HG02884 (cell line): ENCODE data around the gene FGG.

Experiments
- ATAC-seq: cut with Tn5 transposase; IDR thresholded peaks from one replicate; pipeline ENCODE4 v1.9.1; 2021; ENCODE audit warnings: mild to moderate bottlenecking, moderate library complexity; ENCODE audit not compliant: unreplicated experiment

Gene FGG

DNA sequence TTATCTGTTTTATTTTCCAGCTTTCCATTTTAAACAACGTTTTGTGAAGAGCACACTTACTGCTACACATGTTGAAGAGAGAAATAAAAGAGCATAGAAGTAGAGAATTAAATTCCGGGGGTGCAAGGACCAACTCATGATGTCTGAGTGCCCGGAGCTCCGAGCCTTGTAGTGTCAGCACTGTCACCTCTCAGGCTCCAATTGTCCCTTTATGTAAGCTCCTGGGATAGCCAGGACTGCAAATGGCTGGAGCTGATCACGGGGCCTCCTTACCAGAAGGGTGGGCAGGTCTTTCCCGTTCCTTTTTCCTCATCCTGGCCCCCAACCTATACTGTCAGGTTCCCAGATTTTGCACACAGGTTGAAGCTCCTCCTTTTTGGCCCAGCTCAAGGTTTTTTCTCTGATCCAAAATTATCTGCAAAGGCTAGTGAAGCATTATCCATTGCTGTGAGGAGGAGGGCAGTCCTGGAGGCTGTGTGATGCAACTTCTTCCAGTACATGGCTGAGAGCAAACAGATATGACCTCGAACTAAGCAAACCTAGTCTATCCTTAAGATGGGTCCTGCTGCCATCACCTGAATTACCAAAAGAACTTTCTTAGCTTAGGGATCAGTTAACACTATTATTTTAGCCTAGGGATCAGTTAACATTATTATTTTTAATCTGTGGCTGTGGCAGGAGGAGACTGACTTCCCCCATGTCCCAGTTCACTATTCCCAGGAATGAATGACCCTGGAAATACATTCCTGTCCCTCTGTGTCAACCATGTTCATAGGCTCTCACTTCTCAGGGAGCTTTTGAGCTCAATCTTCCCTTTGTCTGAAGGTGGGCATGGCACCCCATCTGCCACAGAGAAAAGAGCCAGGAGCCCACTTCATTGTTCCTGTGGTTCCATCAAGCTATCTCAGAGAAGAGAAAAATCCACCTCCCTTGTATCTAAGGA is at the start of gene FGG:
Gene FGG (minus strand): TSS at position 185 of the 943 bp plus-strand sequence. CDS start 47 bp downstream, at position 138.
- ATAC-seq, result no peak

DNA sequence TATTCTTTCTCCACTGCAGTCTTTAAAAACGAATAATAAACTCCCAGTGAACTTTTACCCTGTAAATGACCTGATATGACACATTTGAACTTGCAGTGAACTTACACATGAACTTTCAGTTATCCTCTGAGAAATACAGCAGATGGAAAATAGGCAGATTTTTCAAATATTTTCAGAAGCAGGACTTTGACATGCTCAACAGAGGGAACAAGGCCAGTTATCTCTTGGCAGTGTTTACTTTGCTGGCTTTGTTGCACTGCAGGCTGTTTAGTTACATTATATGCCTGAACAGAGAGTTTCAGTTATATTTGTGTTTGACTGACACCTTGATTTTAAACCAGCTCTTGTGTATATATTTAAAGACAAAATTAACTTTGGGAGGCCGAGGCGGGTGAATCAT is 47.6 kb upstream of the FGG start:
- no peak for ATAC-seq

DNA sequence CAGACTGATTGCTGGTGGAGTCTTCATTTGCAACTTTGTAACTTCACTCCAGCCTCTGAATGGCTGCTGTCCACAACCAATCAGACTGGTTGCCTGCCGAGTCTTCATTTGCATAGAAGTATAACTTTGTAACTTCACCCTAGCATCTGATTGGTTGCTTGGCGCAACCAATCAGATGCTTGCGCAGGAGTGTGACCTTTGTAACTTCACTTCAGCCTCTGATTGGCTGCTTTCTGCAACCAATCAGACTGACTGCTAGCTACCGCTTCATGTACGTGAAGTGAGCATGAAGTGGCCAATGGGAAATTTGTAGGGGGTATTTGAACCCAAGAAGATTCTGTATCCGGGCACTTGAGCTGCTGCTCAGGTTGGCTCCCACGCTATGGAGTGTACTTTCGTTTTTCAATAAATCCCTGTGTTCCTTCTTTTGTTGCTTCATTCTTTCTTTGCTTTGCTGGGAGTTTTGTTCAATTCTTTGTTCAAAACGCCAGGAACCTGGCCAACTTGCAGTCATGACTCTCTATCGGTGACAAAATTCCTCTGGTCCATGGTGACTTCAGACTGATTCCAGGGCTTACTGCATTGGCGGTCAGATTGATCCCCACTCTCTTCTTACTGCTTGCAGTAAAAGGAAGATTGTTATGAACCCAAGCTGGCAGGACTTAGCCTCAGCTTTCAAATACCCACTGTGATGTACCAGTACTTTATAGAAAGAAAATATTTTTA is 46.4 kb upstream of the FGG start:
- ATAC-seq, result no peak

DNA sequence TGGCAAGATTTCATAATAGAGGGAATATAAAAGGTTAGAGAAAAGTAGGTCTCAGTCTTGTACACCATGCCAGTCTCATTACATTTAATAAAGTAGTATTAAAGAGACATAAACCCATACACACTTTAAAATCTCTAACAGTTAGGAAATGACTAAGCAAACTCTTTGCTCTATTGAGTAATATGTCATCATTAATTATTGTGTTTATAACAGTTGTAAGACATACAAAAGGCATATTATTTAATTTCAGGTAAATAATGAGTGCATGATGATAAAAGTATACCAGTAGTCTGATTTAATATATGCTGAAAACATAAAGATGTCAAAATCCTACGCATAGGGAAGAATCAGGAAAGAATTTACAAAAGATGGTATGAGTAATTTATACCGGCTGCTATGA is 31.0 kb upstream of the FGG start:
- no peak for ATAC-seq

DNA sequence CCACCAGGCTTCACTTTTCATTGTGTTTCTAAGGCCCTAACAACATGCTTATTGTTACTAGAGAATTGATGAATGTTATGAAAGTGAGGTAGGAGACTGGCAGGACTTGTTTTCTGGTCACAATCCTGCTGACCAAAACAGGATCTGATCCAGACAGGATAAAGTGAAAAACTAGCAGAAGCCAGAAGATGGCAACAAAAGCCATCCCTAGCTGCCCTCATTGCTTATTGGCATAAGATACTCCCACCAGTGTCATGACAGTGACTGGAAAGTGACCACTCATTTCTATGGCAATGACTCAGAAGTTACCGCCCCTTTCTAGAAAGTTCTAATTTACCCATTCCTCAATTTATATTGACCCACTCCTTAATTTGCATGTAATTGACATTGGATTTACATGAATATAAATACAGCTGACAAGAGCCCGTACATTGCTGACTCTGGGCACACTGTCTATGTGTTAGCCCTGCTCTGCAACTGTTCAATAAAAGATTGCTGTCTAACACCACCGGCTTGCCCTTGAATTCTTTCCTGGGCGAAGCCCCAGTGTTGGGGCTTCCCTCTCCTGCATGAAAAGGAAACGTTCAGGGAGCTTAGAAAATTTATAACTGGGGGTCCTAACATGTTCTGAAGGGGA is 30.0 kb upstream of the FGG start:
- ATAC-seq, result no peak

DNA sequence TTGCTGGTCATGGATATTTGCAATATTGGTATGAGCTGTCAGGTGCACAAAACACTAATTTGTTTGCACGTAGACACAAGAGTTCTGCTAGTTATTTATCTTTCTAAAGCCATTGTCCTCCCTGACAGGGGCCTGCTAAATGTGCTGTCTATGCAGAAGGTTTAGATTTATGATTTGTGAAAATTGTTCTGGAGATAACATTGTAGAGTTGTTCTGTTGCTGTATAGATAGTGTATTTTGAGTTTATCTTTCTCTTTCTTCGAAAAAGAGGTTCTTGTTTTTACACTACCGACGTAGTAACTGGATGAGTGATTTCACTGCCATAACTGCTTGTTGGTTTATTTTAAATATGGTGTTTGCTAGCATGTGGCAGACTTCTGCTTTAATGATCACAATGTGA is 28.5 kb upstream of the FGG start:
- ATAC-seq, result no peak

DNA sequence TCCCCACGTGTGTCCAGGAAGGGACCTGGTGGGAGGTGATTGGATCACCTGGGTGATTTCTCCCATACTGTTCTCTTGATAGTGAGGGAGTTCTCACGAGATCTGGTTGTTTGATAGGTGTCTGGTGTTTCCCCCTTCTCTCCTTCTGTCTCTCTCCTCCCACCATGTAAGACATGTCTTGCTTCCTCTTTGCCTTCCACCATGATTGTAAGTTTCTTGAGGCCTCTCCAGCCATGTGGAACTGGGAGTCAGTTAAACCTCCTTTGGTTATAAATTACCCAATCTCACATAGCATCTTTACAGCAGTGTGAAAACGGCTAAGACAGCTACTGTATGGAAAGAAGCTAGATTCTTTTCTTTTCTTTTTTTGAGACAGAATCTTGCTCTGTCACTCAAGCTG is 21.6 kb upstream of the FGG start:
- ATAC-seq, result peak; percentile 44

DNA sequence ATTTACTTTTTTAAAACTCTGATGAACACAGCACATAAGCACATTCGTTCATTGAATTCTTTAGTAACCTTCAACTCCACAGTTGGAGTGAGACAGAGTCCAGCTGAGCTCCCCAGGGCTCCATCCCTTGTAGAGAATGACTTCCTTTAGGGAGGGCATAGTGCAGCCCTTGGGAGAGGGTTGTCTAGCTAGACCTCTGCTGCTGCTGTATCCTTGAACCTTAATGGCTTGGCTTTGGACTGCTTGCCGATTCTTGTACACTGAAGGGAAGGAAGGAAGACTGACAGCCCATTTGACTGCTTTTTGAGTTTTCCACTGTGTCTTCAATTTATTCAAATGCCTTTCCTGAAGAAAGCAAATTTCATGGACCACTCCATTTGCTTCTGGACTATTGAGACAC is 19.4 kb upstream of the FGG start:
- ATAC-seq, result no peak

DNA sequence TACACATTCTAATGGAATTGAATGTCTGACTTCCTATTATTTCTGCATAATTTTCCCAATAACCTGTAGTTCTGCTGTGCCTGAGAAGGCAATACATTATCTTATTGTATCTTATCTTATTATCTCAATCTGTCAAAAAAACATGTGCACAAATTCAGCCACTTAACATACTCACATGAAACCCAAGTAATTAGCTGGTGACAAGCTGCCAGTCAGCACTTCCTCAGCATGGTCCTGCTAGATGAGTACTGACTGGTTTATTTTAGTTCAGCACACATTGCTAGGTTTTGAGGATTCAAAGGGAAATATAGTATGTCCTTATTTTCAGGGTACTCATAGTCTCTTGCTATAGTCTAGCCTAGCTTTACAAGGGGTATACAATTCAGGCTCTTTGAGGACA is 17.9 kb upstream of the FGG start:
- no peak for ATAC-seq

DNA sequence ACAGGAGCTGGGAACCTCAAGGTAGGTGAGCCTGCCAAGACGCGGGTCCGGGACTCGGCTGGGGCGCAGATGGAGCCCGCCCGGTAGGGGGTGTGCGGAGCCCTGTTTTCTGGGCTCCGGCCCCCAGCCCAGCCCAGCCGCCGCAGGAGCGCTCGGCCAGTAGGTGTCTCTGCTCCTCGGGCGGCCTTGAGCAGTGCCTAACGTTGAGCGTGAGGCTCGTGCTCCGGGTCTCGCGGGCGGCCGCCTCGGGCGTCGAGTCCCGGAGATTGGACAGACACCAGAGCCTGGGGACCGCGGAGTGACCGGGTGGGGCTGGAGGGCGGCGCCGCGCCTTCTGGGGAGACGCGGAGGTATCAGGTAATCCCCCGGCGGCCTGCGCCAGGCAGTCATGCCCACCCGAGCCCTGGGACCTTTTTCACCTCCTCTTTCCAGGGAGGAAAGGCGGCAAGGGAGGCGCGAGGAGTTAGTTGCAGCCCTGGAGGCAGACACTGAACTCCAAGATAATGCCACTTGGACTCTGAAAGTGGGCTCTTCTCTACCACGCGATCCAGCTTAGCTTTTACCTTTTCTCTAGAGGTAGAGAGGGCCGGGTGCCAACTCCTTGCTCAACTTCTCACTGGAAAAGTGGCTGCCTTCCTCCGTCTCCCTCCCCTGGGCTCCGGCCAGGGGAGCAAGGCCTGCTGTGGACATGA is 14.5 kb upstream of the FGG start:
- peak; percentile 95 for ATAC-seq

DNA sequence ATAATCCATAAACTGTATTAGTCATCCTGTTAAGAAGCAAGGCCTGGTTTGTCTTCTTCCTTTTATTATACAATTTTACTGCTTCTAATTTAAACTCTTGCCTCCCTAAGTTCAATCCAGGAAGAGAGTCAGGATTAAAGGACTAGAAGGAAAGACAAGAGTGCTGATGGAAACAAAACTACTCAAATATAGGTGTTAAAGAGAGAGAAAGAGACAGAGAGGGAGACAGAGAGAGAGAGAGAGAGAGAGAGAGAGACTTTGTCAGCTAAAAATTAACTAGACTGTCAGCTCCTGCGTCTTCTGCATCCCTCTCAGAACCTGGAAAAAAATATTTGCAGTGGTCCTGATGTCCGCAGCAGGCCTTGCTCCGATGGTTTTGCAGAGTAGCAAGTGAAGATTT is 13.5 kb upstream of the FGG start:
- ATAC-seq, result no peak

DNA sequence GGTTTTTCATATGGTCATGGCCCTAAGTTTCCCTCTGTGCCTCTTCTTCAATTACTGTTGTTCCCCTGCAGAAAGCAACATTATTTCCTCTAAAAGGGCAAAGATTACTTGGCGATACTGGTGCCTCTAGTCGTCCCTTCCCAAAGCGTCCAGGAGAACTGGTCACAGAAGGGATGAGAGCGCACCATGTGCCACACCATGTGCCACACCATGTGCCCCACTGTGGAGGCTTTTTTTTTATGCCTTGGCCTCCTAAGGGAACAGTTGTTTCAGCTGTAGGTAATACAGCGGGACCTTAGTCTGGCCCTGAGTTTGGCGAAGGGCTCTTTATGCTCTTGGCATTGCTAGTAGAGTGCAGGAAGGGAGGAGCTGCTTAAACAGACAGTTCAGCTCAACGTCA is 11.5 kb upstream of the FGG start:
- ATAC-seq, result no peak

DNA sequence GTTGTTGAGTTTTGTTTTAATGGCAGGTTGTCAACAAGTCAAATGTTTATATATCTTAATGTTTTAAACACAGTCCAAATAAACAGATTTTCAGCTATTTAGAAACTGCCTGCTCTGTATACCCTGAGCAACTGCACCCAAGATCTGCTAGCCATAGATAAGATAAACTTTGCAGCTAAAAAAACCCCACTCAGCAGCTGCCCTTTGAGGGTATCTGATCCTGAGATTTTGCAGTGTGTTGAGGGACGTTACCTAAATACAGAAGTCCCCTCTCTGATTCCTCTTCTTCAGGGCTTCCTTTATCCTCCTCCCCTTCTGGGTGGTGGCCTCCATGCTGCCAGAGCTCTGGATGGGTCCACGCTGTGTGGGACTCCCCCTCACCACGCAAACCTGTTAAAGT is 11.0 kb upstream of the FGG start:
- no peak for ATAC-seq

DNA sequence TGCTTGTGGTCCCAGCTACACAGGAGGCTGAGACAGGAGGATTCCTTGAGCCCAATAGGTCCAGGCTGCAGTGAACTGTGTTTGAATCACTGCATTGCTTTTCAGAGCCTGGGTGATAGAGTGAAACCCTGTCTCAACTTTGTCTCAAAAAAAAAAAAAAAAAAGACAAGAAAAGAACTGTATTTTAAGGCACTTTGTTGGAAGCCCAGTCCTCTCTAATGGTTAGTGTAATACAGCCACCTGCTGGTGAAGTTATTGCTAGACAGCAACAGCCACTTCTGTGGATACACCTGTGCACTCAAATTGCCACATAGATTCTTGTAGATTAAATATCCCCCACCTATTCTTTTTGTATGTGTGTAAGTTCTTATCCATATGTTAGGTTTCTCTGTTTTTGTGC is 10.1 kb upstream of the FGG start:
- ATAC-seq, result peak; percentile 48

DNA sequence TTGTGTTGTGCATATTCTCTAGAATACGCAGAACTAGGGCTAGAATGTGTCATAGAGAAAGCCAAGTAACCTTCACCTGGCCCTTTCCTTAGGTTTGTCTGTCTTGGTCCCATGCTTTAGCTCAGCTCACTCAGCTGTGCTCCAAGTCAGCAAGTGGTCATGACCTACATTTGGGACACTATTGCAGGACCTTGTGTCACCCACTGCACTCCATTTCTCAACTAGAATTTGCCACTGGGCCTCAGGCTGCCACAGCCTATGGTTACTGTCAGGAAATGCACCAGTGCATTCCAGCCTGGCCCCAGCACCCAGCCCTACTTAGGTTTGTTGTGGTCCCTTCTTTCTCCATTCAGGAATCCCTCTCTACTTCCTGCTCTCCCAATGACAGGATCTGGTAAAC is 7.7 kb upstream of the FGG start:
- ATAC-seq, result no peak

DNA sequence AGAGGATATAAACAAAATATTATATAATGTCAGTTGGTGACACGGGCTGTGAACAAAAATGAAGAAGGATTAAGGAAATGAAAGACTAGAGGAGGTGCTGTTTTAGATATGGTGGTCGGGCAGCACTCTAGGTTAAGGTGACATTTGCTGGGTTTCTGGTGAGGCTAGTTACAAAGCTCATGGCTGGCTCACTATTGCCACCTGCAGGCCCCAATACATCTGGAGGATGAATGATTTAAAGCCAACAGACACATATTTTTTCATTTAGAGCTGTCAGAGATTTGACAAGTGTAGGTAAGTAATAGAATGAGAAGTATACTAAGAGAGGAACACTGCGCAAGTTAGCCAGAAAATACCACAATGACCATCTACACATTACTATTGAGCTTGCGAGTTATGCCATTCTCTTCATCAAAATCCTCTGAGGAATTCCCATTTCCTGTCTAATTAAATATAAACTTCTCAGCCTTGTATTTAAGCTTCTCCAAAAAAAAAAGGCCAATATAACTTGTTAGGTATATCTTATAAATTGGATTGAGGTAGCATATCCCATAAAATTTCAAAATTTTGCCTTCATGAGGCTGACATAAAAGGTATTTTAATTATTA is 6.4 kb upstream of the FGG start:
- peak; percentile 75 for ATAC-seq

DNA sequence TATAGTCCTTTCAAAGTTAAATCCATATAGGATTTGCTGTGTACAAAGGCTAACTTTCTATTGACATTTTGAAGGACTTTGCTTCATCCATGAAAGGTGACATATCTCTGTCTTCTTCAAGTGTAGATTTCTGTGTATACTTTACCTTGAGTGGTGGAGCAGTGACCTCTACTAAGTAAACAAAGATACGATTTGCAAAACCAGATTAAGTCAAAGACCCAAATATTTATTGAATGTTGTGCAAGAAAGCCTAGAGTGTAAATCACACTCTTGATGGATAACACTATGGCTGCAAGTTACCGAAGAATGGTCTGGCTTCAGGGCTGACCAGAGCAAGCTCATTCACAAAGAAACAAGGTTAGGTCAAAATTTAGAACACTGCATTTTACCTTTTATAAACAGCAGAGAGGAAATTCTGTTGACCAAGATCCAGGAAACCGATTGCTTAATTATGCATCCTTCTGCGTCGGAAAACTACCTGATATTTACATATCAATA is 5.4 kb upstream of the FGG start:
- ATAC-seq, result no peak

DNA sequence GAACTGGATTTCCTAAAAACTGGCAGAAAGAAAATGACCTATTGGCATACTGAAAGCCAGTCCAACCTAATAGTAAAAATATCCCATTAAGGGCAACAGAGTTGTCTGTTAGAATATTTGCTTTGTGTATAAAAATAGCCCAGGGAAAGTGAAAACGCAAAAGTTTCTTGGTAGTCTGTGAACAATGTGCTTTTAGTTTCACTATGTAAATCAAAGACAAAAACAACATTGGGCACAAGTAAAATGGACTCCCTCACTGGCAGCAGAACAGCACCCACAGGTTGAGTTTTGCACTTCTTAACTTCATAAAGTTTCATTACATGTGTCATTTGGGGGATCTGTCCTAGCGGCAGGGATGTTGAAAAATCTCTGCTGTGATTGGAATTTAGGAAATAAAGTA is 4.3 kb upstream of the FGG start:
- peak; percentile 89 for ATAC-seq

DNA sequence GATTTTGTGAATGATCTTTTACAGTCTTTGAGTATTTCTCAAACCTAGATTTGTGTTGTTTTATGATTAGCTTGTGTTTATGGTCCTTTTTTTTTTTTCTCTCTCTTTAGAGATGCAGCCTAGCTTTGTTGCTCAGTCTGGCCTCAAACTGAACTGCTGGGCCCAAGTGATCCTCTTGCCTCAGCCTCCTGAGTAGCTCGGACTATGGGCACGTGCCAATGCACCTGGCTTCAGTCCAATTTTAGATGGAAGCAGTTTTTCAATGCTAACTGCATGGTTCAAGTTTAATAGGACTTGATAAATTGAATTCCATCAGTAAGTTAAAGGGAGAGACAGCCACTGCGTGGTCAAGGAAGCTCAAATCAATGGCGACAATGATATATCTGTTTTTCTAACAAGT is 3.8 kb upstream of the FGG start:
- no peak for ATAC-seq

DNA sequence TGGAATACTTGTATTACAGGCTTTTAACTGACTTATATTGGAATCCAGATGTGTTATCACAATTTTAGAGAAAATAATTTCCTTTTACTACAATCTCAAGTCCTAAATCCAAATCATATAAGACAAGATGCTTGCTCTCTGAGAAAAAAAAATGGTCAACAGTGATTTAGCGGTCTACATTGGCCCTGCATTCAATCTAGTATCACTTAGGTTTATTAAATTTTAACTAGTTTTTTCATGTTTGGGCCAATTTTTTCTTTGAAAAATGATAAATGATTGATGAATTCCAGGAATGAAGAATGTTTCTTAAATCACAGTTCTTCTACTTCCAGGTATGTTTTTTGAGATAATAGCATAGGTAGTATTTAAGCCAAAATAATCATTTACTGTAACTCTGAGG is 2.8 kb upstream of the FGG start:
- ATAC-seq, result no peak

DNA sequence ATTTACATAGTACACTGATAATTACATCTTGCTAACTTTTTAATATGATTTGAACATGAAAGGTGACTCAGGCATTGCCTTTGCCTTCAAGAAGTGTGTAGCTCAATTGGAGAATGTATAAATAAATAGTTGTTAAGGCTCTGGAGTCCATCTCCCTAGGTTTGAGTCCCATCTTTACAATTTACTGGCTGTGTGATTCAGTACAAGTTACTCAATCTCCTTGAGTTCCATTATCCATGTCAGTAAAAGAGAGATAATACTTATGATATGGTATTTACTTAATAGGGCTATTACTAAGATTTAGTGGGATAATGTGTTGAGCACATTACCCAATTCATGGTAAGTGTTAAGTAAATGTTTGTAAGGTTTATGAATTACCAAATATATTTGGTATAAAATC is 1.9 kb upstream of the FGG start:
- no peak for ATAC-seq
